HEK293 (cell line): ENCODE results near the gene COBL.

Experiments
- CTCF ChIA-PET: fragments of 350-600 bp; formaldehyde crosslinking; extraction: SDS; loops from one replicate; lab custom pipeline; 2021; ENCODE audit warnings: antibody characterized with exemption; lab: Yijun Ruan, JAX
- POLR2A ChIA-PET: fragments of 300-600 bp; formaldehyde crosslinking; extraction: SDS; loops from one replicate; lab custom pipeline; 2020; ENCODE audit warnings: antibody characterized with exemption, inconsistent platforms; lab: Yijun Ruan, JAX
- H3K27ac ChIP-seq: fragments of 200-500 bp; sonication (Bioruptor generic); 2 replicates; pipeline ENCODE4 v1.5.1; 2014; ENCODE audit warnings: low read depth, low read length, control low read depth, inconsistent platforms; ENCODE audit errors: extremely low read depth
- H3K36me3 ChIP-seq, 2 experiments: fragments of 200-500 bp in 1 of 2; sonication (Bioruptor generic) in 1 of 2; 1 replicate in 1 of 2; 2 replicates in 1 of 2; pipeline ENCODE4 v1.5.1; 2014 to 2017; ENCODE audit warnings: inconsistent platforms in 2 of 2, low read length in 2 of 2; ENCODE audit not compliant: control insufficient read depth in 2 of 2, insufficient read depth in 1 of 2
- H3K4me1 ChIP-seq: fragments of 200-500 bp; sonication (Bioruptor generic); 2 replicates; pipeline ENCODE4 v1.5.1; 2014; ENCODE audit warnings: mild to moderate bottlenecking, low read length, inconsistent platforms; ENCODE audit not compliant: control insufficient read depth, insufficient read depth
- H3K4me3 ChIP-seq: 2 replicates; pipeline ENCODE4 v1.5.1; 2011; ENCODE audit warnings: low read depth, mild to moderate bottlenecking, control low read depth, low read length, moderate library complexity
- H3K9me3 ChIP-seq: fragments of 200-500 bp; sonication (Bioruptor generic); 2 replicates; pipeline ENCODE4 v1.5.1; 2014; ENCODE audit warnings: low read depth, low read length, inconsistent platforms; ENCODE audit not compliant: control insufficient read depth, insufficient read depth
- CTCF ChIP-seq: fragments of 450-650 bp; formaldehyde crosslinking; IDR thresholded peaks from 2 replicates; pipeline ENCODE4 v1.5.1; 2016; ENCODE audit warnings: missing biosample characterization, missing genetic modification characterization
- ELK4 ChIP-seq: IDR thresholded peaks from 2 replicates; pipeline ENCODE4 v1.6.1; 2011; ENCODE audit warnings: mild to moderate bottlenecking, low read depth, low read length, borderline replicate concordance
- HIC1 ChIP-seq: fragments of 450-650 bp; formaldehyde crosslinking; IDR thresholded peaks from 2 replicates; pipeline ENCODE4 v1.5.1; 2016; ENCODE audit warnings: missing biosample characterization, missing genetic modification characterization
- HOXC10 ChIP-seq: sonication (generic); formaldehyde crosslinking; IDR thresholded peaks from 2 replicates; pipeline ENCODE4 v1.8.1; 2023; ENCODE audit warnings: mild to moderate bottlenecking, missing genetic modification reagents
- INSM2 ChIP-seq: fragments of 450-650 bp; formaldehyde crosslinking; IDR thresholded peaks from 2 replicates; pipeline ENCODE4 v1.5.1; 2016; ENCODE audit warnings: missing biosample characterization, missing genetic modification characterization
- PBX3 ChIP-seq: sonication (generic); formaldehyde crosslinking; IDR thresholded peaks from 2 replicates; pipeline ENCODE4 v1.8.1; 2022; ENCODE audit warnings: mild to moderate bottlenecking, moderate library complexity, missing genetic modification reagents
- SP7 ChIP-seq: fragments of 450-650 bp; formaldehyde crosslinking; IDR thresholded peaks from 2 replicates; pipeline ENCODE4 v1.5.1; 2016; ENCODE audit warnings: missing biosample characterization, missing genetic modification characterization
- TSHZ1 ChIP-seq: fragments of 450-650 bp; formaldehyde crosslinking; IDR thresholded peaks from 2 replicates; pipeline ENCODE4 v1.5.1; 2016; ENCODE audit warnings: missing biosample characterization, missing genetic modification characterization, borderline replicate concordance
- ZNF140 ChIP-seq: fragments of 450-650 bp; formaldehyde crosslinking; IDR thresholded peaks from 2 replicates; pipeline ENCODE4 v1.5.1; 2016; ENCODE audit warnings: missing biosample characterization, missing genetic modification characterization
- ZNF24 ChIP-seq: fragments of 450-650 bp; formaldehyde crosslinking; IDR thresholded peaks from 2 replicates; pipeline ENCODE4 v1.5.1; 2016; ENCODE audit warnings: missing biosample characterization, missing genetic modification characterization
- ZNF248 ChIP-seq: fragments of 450-650 bp; formaldehyde crosslinking; IDR thresholded peaks from 2 replicates; pipeline ENCODE4 v1.5.1; 2017; ENCODE audit warnings: missing biosample characterization, missing genetic modification characterization
- ZNF350 ChIP-seq: fragments of 450-650 bp; formaldehyde crosslinking; IDR thresholded peaks from 2 replicates; pipeline ENCODE4 v1.5.0; 2017; ENCODE audit warnings: missing biosample characterization, mild to moderate bottlenecking, missing genetic modification characterization
- ZNF473 ChIP-seq: fragments of 450-650 bp; formaldehyde crosslinking; IDR thresholded peaks from 2 replicates; pipeline ENCODE4 v1.5.1; 2017; ENCODE audit warnings: missing biosample characterization, missing genetic modification characterization
- ZNF514 ChIP-seq: fragments of 450-650 bp; formaldehyde crosslinking; IDR thresholded peaks from 2 replicates; pipeline ENCODE4 v1.5.1; 2016; ENCODE audit warnings: missing biosample characterization, missing genetic modification characterization
- ZNF549 ChIP-seq: fragments of 450-650 bp; IDR thresholded peaks from 2 replicates; pipeline ENCODE4 v1.5.1; 2018; ENCODE audit warnings: missing biosample characterization, missing genetic modification characterization, mild to moderate bottlenecking, inconsistent platforms, moderate library complexity
- ZNF561 ChIP-seq: fragments of 450-650 bp; IDR thresholded peaks from 2 replicates; pipeline ENCODE4 v1.5.1; 2018; ENCODE audit warnings: missing biosample characterization, missing genetic modification characterization, borderline replicate concordance
- ZNF580 ChIP-seq: fragments of 450-650 bp; formaldehyde crosslinking; IDR thresholded peaks from 2 replicates; pipeline ENCODE4 v1.5.1; 2016; ENCODE audit warnings: missing biosample characterization, missing genetic modification characterization
- ZNF621 ChIP-seq: fragments of 450-650 bp; formaldehyde crosslinking; IDR thresholded peaks from 2 replicates; pipeline ENCODE4 v1.5.1; 2017; ENCODE audit warnings: missing biosample characterization, missing genetic modification characterization
- ZNF629 ChIP-seq: fragments of 450-650 bp; formaldehyde crosslinking; IDR thresholded peaks from 2 replicates; pipeline ENCODE4 v1.5.1; 2017; ENCODE audit warnings: missing biosample characterization, missing genetic modification characterization
- ZNF660 ChIP-seq: fragments of 450-650 bp; IDR thresholded peaks from 2 replicates; pipeline ENCODE4 v1.5.1; 2018; ENCODE audit warnings: missing biosample characterization, mild to moderate bottlenecking, missing genetic modification characterization
- ZNF747 ChIP-seq: fragments of 450-650 bp; formaldehyde crosslinking; IDR thresholded peaks from 2 replicates; pipeline ENCODE4 v1.5.1; 2016; ENCODE audit warnings: missing biosample characterization, missing genetic modification characterization
- ZNF76 ChIP-seq: fragments of 450-650 bp; formaldehyde crosslinking; IDR thresholded peaks from 2 replicates; pipeline ENCODE4; 2016; ENCODE audit warnings: low read depth, missing biosample characterization, missing genetic modification characterization, borderline replicate concordance
- ZNF830 ChIP-seq: fragments of 450-650 bp; IDR thresholded peaks from 2 replicates; pipeline ENCODE4 v1.5.0; 2018; ENCODE audit warnings: missing biosample characterization, missing genetic modification characterization, low read depth, mild to moderate bottlenecking, moderate library complexity

Gene COBL

GRCh38 chr7:51303142-51303525 lies 13.5 kb downstream of the COBL start:
- Histone ChIP-seq H3K4me3 (no peak overlapping the region), H3K36me3 (no peaks in the 10 kb centered on the region), H3K9me3 (no peaks in the 10 kb centered on the region), H3K4me1 (peaks cover 4% of the 10 kb centered on the region; the same call in 1 of the 2 replicates), H3K27ac (no peak overlapping the region)
- POLR2A ChIA-PET, result interaction anchor here (1.0 kb wide), 1 partner anchor 11 kb away, joined by 3 read pairs; no protein-coding TSS in a partner anchor
- CTCF ChIA-PET, result interaction anchor here (1.0 kb wide), 2 partner anchors 10 kb away, joined by 4 read pairs; no protein-coding TSS in a partner anchor
- TF ChIP-seq PBX3 (CRISPR knock-in tag) (no peak), HOXC10 (CRISPR knock-in tag) (no peak), ZNF514 (tag by site-specific recombination) (no peak), ZNF24 (no peak), ZNF621 (no peak), ZNF350 (no peak), ZNF580 (tag by site-specific recombination) (no peak), ZNF76 (tag by site-specific recombination) (no peak), ZNF549 (no peak), ZNF473 (tag by site-specific recombination) (no peak), INSM2 (tag by site-specific recombination) (no peak)

GRCh38 chr7:51301806-51302205 lies 14.8 kb downstream of the COBL start:
- H3K36me3 ChIP-seq, result no peaks in the 10 kb centered on the region
- no peaks in the 10 kb centered on the region for H3K9me3 ChIP-seq
- H3K27ac ChIP-seq, result no peak overlapping the region
- POLR2A ChIA-PET, result no interaction called here
- H3K4me1 ChIP-seq, result peaks cover 4% of the 10 kb centered on the region; the same call in 1 of the 2 replicates
- H3K4me3 ChIP-seq, result no peak overlapping the region
- CTCF ChIA-PET, result no interaction called here
- TF ChIP-seq ZNF747 (no peak), SP7 (tag by site-specific recombination) (no peak), CTCF (no peak), TSHZ1 (tag by site-specific recombination) (no peak), ZNF660 (no peak), ZNF830 (tag by site-specific recombination) (no peak), HIC1 (no peak), ZNF248 (no peak), ZNF549 (no peak), ELK4 (no peak), ZNF561 (tag by site-specific recombination) (no peak), ZNF629 (tag by site-specific recombination) (no peak), ZNF140 (tag by site-specific recombination) (no peak)
